Astrocyte (in vitro differentiated cells and primary cell): ENCODE results near the gene RNU7-1.

Source experiments
- CTCF ChIP-seq: IDR thresholded peaks from 2 replicates; pipeline ENCODE4 v1.5.1; 2011; ENCODE audit warnings: low read depth, mild to moderate bottlenecking, inconsistent platforms, low read length, moderate library complexity; ENCODE audit not compliant: insufficient read depth
- EZH2 ChIP-seq: IDR thresholded peaks from 2 replicates; pipeline ENCODE4 v1.6.1; 2012; ENCODE audit warnings: mild to moderate bottlenecking, low read length, inconsistent platforms; ENCODE audit not compliant: insufficient read depth

- TF ChIP-seq CTCF (no peak), EZH2 (no peak)
Measured at GRCh38 chr12:6982532-6982931, 38.9 kb downstream of the RNU7-1 start.
